OCI-LY1 (cell line): ENCODE data around the gene DAND5.

Experiments
- H2AFZ ChIP-seq: fragments of 200-600 bp; sonication (generic), shearing (Covaris generic); 2 replicates; pipeline ENCODE4 v1.6.0; 2014; ENCODE audit warnings: antibody characterized with exemption, mild to moderate bottlenecking, low read length
- H3F3A ChIP-seq: fragments of 200-600 bp; sonication (generic), shearing (Covaris generic); 2 replicates; pipeline ENCODE4 v1.6.0; 2014; ENCODE audit warnings: mild to moderate bottlenecking, antibody characterized with exemption, low read length, moderate library complexity; ENCODE audit not compliant: insufficient read depth
- H3K27ac ChIP-seq: fragments of 200-600 bp; sonication (generic); 2 replicates; pipeline ENCODE4 v1.5.1; 2014; ENCODE audit warnings: low read length, mixed run types, mild to moderate bottlenecking, low read depth; ENCODE audit not compliant: poor library complexity, severe bottlenecking
- H3K27me3 ChIP-seq: fragments of 200-600 bp; sonication (generic); 2 replicates; pipeline ENCODE4 v1.6.0; 2014; ENCODE audit warnings: antibody characterized with exemption, mild to moderate bottlenecking, low read length, moderate library complexity; ENCODE audit not compliant: insufficient read depth
- H3K36me3 ChIP-seq: fragments of 200-600 bp; sonication (generic); 2 replicates; pipeline ENCODE4 v1.6.1; 2014; ENCODE audit warnings: mild to moderate bottlenecking, antibody characterized with exemption, low read length, moderate library complexity, mixed read lengths; ENCODE audit not compliant: insufficient read depth
- H3K4me1 ChIP-seq: fragments of 200-600 bp; sonication (generic); 2 replicates; pipeline ENCODE4 v1.5.1; 2014; ENCODE audit warnings: mild to moderate bottlenecking, low read length, moderate library complexity; ENCODE audit not compliant: insufficient read depth, severe bottlenecking
- H3K4me2 ChIP-seq: fragments of 200-600 bp; sonication (generic), shearing (Covaris generic); 2 replicates; pipeline ENCODE4 v1.6.1; 2014; ENCODE audit warnings: low read length
- H3K4me3 ChIP-seq: fragments of 200-600 bp; sonication (generic); 2 replicates; pipeline ENCODE4 v1.5.1; 2014; ENCODE audit warnings: low read length, low read depth, mild to moderate bottlenecking, mixed read lengths; ENCODE audit not compliant: poor library complexity, severe bottlenecking
- H3K79me2 ChIP-seq: fragments of 200-600 bp; shearing (Covaris generic); 2 replicates; pipeline ENCODE4 v1.6.1; 2016; ENCODE audit warnings: mixed run types, low read length, mixed read lengths; ENCODE audit not compliant: insufficient read depth
- H3K9ac ChIP-seq: fragments of 200-600 bp; sonication (generic), shearing (Covaris generic); 2 replicates; pipeline ENCODE4 v1.6.1; 2014; ENCODE audit warnings: mild to moderate bottlenecking, low read length, mixed read lengths
- H3K9me2 ChIP-seq: fragments of 200-600 bp; sonication (generic), shearing (Covaris generic); 2 replicates; pipeline ENCODE4 v1.6.1; 2014; ENCODE audit warnings: low read depth, mild to moderate bottlenecking, low read length, mixed read lengths
- H3K9me3 ChIP-seq: fragments of 200-600 bp; shearing (Covaris generic); 2 replicates; pipeline ENCODE4 v1.6.1; 2014; ENCODE audit warnings: low read length, mixed read lengths
- H4K20me1 ChIP-seq: fragments of 200-600 bp; sonication (generic), shearing (Covaris generic); 2 replicates; pipeline ENCODE4 v1.6.0; 2016; ENCODE audit warnings: mild to moderate bottlenecking, low read length; ENCODE audit not compliant: insufficient read depth
- EZH2 ChIP-seq: fragments of 200-600 bp; sonication (generic), shearing (Covaris generic); IDR thresholded peaks from 2 replicates; pipeline ENCODE4 v1.8.0; 2017; ENCODE audit warnings: borderline replicate concordance, mixed run types, mild to moderate bottlenecking, antibody characterized with exemption, low read length, moderate library complexity, mixed read lengths
- TF ChIP-seq, protein P1 (sequence below): fragments of 200-600 bp; sonication (generic), shearing (Covaris generic); IDR thresholded peaks from 2 replicates; pipeline ENCODE4 v1.5.1; 2017; ENCODE audit warnings: mild to moderate bottlenecking, antibody characterized with exemption, low read length, moderate library complexity, mixed read lengths

The DAND5 gene

DNA sequence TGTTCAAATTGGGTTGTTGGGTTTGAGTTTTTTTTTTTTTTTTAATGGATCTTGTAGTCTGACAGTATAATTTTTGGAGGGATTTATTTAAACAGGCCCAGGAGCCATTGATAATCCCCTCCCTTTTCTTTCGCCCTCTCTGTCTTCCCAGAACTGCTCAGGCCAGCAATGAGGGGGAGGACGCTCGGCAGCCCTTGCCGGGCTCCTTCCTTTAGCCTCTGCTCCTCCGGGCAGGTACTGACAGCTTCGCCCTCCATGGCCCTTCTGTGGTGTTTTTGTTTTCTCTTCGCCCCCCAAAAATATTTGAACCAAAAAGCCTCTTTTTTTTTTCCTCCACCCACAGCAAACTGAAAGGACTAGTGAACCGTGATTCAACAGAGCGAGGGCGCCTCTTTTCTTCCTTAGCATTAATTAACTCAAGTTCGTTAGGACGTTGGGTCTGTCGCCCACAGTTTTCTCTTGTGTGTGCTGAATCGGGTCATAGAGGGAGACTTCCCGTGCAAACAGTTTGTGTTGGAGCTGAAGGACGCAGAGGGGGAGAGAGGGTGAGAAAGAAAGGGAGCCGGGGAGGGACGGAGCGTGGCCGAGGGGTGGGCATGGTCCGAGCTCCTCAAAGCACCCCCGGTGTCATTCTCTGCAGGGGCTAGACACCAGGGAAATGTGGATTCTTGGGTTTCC lies 47.4 kb downstream of the DAND5 start:
- H3K4me3 ChIP-seq: no peak overlapping the region
- H3K9ac ChIP-seq: no peak overlapping the region
- H3K79me2 ChIP-seq: no peaks in the 10 kb centered on the region
- no peak overlapping the region for H2AFZ ChIP-seq
- no peaks in the 10 kb centered on the region for H3K9me3 ChIP-seq
- H3K4me1 ChIP-seq: no peaks in the 10 kb centered on the region
- peaks cover 5% of the 10 kb centered on the region; the same call in 1 of the 2 replicates for H3K27me3 ChIP-seq
- H4K20me1 ChIP-seq: no peaks in the 10 kb centered on the region
- H3K27ac ChIP-seq: no peak overlapping the region
- no peaks in the 10 kb centered on the region for H3F3A ChIP-seq
- no peak overlapping the region for H3K4me2 ChIP-seq
- H3K9me2 ChIP-seq: no peaks in the 10 kb centered on the region
- no peaks in the 10 kb centered on the region for H3K36me3 ChIP-seq
- TF ChIP-seq, protein P1, sequence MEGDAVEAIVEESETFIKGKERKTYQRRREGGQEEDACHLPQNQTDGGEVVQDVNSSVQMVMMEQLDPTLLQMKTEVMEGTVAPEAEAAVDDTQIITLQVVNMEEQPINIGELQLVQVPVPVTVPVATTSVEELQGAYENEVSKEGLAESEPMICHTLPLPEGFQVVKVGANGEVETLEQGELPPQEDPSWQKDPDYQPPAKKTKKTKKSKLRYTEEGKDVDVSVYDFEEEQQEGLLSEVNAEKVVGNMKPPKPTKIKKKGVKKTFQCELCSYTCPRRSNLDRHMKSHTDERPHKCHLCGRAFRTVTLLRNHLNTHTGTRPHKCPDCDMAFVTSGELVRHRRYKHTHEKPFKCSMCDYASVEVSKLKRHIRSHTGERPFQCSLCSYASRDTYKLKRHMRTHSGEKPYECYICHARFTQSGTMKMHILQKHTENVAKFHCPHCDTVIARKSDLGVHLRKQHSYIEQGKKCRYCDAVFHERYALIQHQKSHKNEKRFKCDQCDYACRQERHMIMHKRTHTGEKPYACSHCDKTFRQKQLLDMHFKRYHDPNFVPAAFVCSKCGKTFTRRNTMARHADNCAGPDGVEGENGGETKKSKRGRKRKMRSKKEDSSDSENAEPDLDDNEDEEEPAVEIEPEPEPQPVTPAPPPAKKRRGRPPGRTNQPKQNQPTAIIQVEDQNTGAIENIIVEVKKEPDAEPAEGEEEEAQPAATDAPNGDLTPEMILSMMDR: no peak
- no peak for TF ChIP-seq EZH2

DNA sequence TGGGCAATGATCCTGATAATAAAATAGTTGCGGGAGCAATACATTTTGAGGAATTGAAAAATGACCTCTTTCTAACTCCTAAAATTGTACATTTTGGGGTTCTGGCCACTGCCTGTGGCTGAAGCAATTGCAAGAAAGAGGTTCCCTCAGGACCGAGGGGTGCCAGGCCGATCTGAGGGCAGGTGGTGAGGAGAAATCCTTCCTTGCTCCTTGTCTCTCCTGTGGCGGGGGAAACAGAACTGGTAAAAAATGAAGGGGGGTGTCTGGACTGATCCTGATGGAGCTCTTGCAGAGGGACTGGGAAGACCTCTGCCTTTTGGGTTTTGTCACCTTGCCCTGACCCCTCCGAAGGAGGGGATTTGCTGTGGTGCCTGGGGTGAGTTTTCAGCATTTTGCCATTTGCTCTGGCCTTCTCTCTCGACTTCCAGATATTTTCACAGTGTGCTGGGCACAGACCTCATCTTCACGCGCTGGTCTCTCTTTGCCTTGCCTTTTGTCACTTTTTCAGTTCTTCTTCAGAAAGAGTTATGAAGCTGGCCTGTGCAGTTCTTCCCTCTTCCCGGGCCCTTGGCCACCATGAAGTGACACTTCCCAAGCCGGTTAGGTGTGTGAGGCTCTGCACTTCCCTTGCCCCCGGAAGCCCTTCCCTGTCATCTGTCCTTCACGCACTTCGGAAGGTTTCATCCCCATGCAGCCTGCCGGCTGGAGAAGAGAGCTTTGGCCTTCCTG lies 48.1 kb downstream of the DAND5 start:
- Histone ChIP-seq H3K4me2 (no peak overlapping the region), H3K27me3 (peaks cover 5% of the 10 kb centered on the region; the same call in 1 of the 2 replicates)

GRCh38 chr19:13018035-13018914 lies 48.9 kb downstream of the DAND5 start:
- H3K4me2 ChIP-seq: no peak overlapping the region
- H3K9me2 ChIP-seq: no peaks in the 10 kb centered on the region
- H3K27me3 ChIP-seq: peaks cover 5% of the 10 kb centered on the region; the same call in 1 of the 2 replicates
- H3K27ac ChIP-seq: no peak overlapping the region
- no peaks in the 10 kb centered on the region for H3K4me1 ChIP-seq
- no peaks in the 10 kb centered on the region for H3K9me3 ChIP-seq
- no peaks in the 10 kb centered on the region for H4K20me1 ChIP-seq
- TF ChIP-seq EZH2: no peak
- TF ChIP-seq, protein P1: no peak
- H3K36me3 ChIP-seq: no peaks in the 10 kb centered on the region
- H3K9ac ChIP-seq: no peak overlapping the region
- no peaks in the 10 kb centered on the region for H3K79me2 ChIP-seq
- H3K4me3 ChIP-seq: no peak overlapping the region
- H2AFZ ChIP-seq: no peak overlapping the region
- H3F3A ChIP-seq: no peaks in the 10 kb centered on the region

More for the DNA sequence above, 48.1 kb downstream of the DAND5 start:
- no peaks in the 10 kb centered on the region for H3K9me2 ChIP-seq
- no peak overlapping the region for H3K27ac ChIP-seq
- H3K4me3 ChIP-seq: no peak overlapping the region
- TF ChIP-seq, protein P1: no peak
- TF ChIP-seq EZH2: no peak
- no peaks in the 10 kb centered on the region for H3K4me1 ChIP-seq
- no peaks in the 10 kb centered on the region for H3K9me3 ChIP-seq
- no peak overlapping the region for H2AFZ ChIP-seq
- no peaks in the 10 kb centered on the region for H4K20me1 ChIP-seq
- H3K9ac ChIP-seq: no peak overlapping the region
- no peaks in the 10 kb centered on the region for H3K36me3 ChIP-seq
- no peaks in the 10 kb centered on the region for H3F3A ChIP-seq
- H3K79me2 ChIP-seq: no peaks in the 10 kb centered on the region
